NT2/D1 (cell line): ENCODE measurements around the gene TAGLN2.

Source experiments
- SUZ12 ChIP-seq: IDR thresholded peaks from 2 replicates; pipeline ENCODE4 v1.6.1; 2011; ENCODE audit not compliant: insufficient read length, insufficient read depth; ENCODE audit errors: extremely low read depth
- ZNF274 ChIP-seq: IDR thresholded peaks from 2 replicates; pipeline ENCODE4 v1.6.1; 2011; ENCODE audit warnings: mild to moderate bottlenecking, low read depth, low read length

DNA sequence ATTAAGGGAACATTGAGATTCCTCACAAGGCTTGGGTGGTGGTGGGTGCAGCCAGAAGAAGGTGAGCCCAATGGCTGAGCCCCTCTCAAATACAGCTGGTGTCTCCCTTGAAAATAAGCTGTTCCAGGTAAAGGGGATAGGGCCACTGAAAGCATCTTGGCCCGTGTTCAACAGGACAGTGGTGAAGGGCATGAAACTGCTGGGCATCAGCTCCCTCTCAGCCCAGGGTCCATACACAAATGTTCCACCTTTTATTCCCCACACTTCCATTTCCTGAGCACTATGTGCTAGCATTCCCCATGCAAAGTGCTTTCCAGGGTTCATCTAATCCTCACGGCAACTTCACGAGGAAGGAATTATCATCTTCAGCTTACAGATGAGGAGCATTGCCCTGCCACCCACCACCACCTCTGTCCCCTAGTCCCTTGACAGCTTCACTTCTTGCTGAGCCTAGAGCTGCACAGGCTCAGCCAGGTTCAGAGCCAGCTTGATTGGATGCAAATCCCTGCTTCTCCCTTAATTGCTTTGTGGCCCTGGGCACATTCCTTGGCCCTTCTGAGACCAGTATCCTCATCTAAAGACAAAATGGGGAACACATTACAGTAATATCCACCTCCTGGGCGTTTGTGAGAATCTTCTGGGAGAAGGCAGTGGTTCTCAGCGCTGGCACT, 9.6 kb downstream of the TAGLN2 start:
- TF ChIP-seq SUZ12 (no peak), ZNF274 (no peak)
